Effector memory CD4-positive, alpha-beta T cell (primary cell): Measurements from ENCODE around the gene XRCC6.
"Not testable (repeated sequence)": the region's sequence is repeated elsewhere in the genome, so short reads cannot be mapped to it uniquely, and the experiment has no call there.

Source experiments
- DNase-seq, 3 donors: peaks; one replicate each; pipeline ENCODE4 v3.0.0-alpha.2; 2020
- H3K27ac ChIP-seq: 2 replicates; pipeline ENCODE4 v1.7.0; 2013; ENCODE audit warnings: mild to moderate bottlenecking, low read length, moderate library complexity; ENCODE audit not compliant: insufficient read depth, poor library complexity, severe bottlenecking
- H3K27me3 ChIP-seq: replicated peaks from 2 replicates; pipeline ENCODE4 v1.7.0; 2013; ENCODE audit warnings: mild to moderate bottlenecking, low read length; ENCODE audit not compliant: insufficient read depth, control insufficient read depth, poor library complexity, severe bottlenecking
- H3K36me3 ChIP-seq: 2 replicates; pipeline ENCODE4 v1.7.0; 2013; ENCODE audit warnings: mild to moderate bottlenecking, low read length, moderate library complexity; ENCODE audit not compliant: control insufficient read depth, insufficient read depth
- H3K4me1 ChIP-seq: 2 replicates; pipeline ENCODE4 v1.7.0; 2013; ENCODE audit warnings: low read length, mild to moderate bottlenecking; ENCODE audit not compliant: control insufficient read depth, insufficient read depth, poor library complexity, severe bottlenecking
- H3K4me3 ChIP-seq: 2 replicates; pipeline ENCODE4 v1.7.0; 2013; ENCODE audit warnings: low read length, low read depth, mild to moderate bottlenecking; ENCODE audit not compliant: insufficient read depth, poor library complexity, severe bottlenecking
- H3K9me3 ChIP-seq: 2 replicates; pipeline ENCODE4 v1.7.0; 2013; ENCODE audit warnings: mild to moderate bottlenecking, low read length, moderate library complexity; ENCODE audit not compliant: control insufficient read depth

XRCC6 gene

DNA sequence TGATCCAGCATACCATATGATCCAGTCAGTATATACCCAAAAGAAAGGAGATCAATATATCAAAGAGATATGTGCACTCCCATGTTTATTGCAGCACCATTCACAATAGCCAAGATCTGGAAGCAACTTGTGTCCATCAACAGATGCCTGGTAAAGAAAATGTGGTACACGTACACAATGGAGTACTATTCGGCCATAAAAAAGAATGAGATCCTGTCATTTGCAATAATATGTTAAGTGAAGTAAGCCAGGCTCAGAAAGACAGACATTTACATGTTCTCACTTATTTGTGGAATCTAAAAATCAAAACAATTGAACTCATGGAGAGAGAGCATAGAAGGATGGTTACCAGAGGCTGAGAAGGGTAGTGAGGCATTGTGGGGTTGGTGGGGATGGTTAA is 40.6 kb downstream of the XRCC6 start:
- peaks cover 71% of the 10 kb centered on the region for H3K36me3 ChIP-seq
- no peak overlapping the region for H3K4me3 ChIP-seq
- no peak overlapping the region for H3K27ac ChIP-seq
- no peaks in the 10 kb centered on the region for H3K9me3 ChIP-seq
- H3K4me1 ChIP-seq, result no peaks in the 10 kb centered on the region
- no peaks in the 10 kb centered on the region for H3K27me3 ChIP-seq
- DNase-seq, result no peak

DNA sequence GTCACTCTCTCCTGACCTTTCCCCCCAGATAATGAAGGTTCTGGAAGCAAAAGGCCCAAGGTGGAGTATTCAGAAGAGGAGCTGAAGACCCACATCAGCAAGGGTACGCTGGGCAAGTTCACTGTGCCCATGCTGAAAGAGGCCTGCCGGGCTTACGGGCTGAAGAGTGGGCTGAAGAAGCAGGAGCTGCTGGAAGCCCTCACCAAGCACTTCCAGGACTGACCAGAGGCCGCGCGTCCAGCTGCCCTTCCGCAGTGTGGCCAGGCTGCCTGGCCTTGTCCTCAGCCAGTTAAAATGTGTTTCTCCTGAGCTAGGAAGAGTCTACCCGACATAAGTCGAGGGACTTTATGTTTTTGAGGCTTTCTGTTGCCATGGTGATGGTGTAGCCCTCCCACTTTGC is 42.5 kb downstream of the XRCC6 start:
- not testable (repeated sequence) for H3K4me1 ChIP-seq, DNase-seq, H3K27ac ChIP-seq, H3K27me3 ChIP-seq, H3K4me3 ChIP-seq, H3K9me3 ChIP-seq
- peaks cover 54% of the 10 kb centered on the region for H3K36me3 ChIP-seq

- no peak overlapping the region for H3K27ac ChIP-seq
- peaks cover 46% of the 10 kb centered on the region for H3K36me3 ChIP-seq
- H3K4me3 ChIP-seq, result no peak overlapping the region
- H3K4me1 ChIP-seq, result peaks cover 6% of the 10 kb centered on the region
- no peaks in the 10 kb centered on the region for H3K9me3 ChIP-seq
- no peak for DNase-seq
- no peaks in the 10 kb centered on the region for H3K27me3 ChIP-seq
Measured at GRCh38 chr22:41664490-41664889, 43.4 kb downstream of the XRCC6 start.

- no peak overlapping the region for H3K4me3 ChIP-seq
- no peaks in the 10 kb centered on the region for H3K27me3 ChIP-seq
- DNase-seq, result no peak
- peaks cover 41% of the 10 kb centered on the region for H3K36me3 ChIP-seq
- H3K9me3 ChIP-seq, result no peaks in the 10 kb centered on the region
- H3K27ac ChIP-seq, result no peak overlapping the region
- peaks cover 6% of the 10 kb centered on the region for H3K4me1 ChIP-seq
Measured at GRCh38 chr22:41664951-41665350, 43.9 kb downstream of the XRCC6 start.

DNA sequence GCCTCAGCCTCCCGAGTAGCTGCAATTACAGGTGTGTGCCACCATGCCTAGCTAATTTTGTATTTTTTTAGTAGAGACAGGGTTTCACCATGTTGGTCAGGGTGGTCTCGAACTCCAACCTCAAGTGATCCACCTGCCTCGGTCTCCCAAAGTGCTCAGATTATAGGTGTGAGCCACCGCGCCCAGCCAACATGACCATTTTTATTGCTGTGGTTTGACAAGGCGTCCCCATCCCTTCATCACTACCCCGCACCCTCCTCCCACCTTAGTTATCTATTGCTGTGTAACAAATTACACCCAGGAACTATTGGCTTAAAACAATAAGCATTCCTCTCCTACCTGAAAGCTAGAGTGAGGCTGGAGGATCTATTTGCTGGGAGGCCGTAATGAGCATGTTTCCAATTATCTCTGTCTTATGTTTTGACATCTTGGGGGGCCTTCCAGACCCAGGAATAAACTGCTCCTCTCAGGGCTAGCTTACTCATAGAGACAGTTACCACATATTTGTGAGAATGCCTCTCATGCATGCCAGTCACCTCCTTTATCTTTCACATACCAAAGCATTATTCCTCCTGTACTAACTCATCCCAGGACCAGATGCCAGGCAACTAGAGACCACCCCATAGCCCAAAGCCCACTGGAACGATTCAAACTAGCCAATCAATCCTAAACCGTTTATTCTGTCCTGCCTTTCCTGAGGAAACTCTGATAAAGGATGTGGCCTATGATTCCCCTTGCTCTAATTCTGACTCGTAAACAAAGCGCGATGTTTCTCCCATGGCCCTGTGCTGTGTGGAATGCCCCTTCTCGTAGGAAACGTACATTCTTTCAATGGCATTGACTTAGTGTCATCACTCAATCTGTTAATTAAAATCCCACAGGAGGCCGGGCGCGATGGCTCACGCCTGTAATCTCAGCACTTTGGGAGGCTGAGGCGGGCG is 48.1 kb downstream of the XRCC6 start:
- Histone ChIP-seq H3K27ac (no peak overlapping the region), H3K4me1 (peaks cover 6% of the 10 kb centered on the region), H3K27me3 (no peaks in the 10 kb centered on the region), H3K9me3 (no peaks in the 10 kb centered on the region), H3K4me3 (no peak overlapping the region), H3K36me3 (peaks cover 23% of the 10 kb centered on the region)
- no peak for DNase-seq

GRCh38 chr22:41672096-41672495 is 51.0 kb downstream of the XRCC6 start:
- peaks cover 34% of the 10 kb centered on the region for H3K36me3 ChIP-seq
- DNase-seq, H3K27ac ChIP-seq, H3K9me3 ChIP-seq, H3K4me3 ChIP-seq, H3K27me3 ChIP-seq, H3K4me1 ChIP-seq: not testable (repeated sequence)

- Histone ChIP-seq H3K27me3 (no peaks in the 10 kb centered on the region), H3K9me3 (no peaks in the 10 kb centered on the region), H3K36me3 (peaks cover 40% of the 10 kb centered on the region), H3K4me1 (no peaks in the 10 kb centered on the region), H3K4me3 (no peak overlapping the region), H3K27ac (no peak overlapping the region)
- no peak for DNase-seq
Measured at GRCh38 chr22:41672780-41673509, 51.9 kb downstream of the XRCC6 start.

DNA sequence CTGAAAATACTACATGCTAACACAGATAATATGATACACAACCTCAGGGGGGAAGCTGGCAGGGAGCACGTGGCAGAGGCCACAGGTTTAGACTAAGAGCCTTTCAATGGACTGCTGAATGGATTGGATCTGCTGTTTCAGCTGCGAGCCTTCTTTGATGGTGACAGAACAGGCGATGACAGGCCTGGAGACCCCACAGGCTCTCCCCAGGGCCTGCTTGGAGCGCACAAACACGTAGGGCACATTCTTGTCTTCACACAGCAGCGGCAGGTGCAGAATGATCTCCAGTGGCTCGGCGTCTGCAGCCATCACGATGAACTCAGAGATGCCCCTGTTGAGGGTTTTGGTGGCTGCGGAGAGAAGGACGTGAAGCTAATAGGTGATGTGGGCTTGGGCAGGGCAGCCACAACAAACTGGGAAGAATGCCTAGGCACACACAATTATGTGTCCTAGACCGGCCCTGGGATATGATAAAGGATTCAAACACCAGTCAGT is 53.8 kb downstream of the XRCC6 start:
- no peaks in the 10 kb centered on the region for H3K9me3 ChIP-seq
- DNase-seq, result no peak
- H3K4me3 ChIP-seq, result no peak overlapping the region
- H3K36me3 ChIP-seq, result peaks cover 57% of the 10 kb centered on the region
- H3K27me3 ChIP-seq, result no peaks in the 10 kb centered on the region
- H3K4me1 ChIP-seq, result no peaks in the 10 kb centered on the region
- H3K27ac ChIP-seq, result no peak overlapping the region

DNA sequence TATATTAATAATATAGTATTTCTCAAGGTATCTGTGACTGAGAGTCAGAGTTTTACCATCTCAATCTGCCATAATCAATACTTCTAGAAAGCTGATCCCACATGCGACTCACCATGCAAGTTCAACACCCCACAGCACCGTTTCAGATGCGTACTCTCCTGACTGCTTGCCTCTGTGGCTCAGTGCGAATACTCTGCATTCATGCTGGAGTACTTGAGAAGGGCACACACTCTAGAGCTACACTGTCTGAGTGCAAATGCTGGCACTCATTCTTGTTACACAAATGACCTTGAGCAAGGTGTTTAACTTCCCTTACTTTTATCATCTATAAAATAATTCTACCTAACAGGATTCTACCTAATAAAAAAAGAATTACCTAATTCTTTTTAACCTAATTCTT is 55.0 kb downstream of the XRCC6 start:
- Histone ChIP-seq H3K27me3 (no peaks in the 10 kb centered on the region), H3K36me3 (peaks cover 62% of the 10 kb centered on the region), H3K4me3 (no peak overlapping the region), H3K4me1 (no peaks in the 10 kb centered on the region), H3K9me3 (no peaks in the 10 kb centered on the region), H3K27ac (no peak overlapping the region)
- no peak for DNase-seq

DNA sequence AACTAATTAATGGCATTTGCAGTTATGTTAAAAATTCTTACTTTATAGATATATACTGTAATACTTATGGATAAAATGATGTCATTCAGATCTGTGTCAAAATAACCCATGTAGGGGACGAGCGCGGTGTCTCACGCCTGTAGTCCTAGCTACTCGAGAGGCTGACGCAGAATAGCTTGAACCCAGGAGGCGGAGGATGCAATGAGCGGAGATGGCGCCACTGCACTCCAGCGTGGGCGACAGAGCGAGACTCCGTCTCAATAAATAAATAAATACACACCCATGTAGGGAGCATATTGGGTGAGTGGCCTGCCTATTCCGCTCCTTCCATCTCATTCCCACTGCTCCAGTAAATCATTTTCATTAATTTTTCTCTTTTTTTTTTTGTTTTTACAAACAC is 60.5 kb downstream of the XRCC6 start:
- peak overlapping the region; percentile 84 for H3K27ac ChIP-seq
- H3K9me3 ChIP-seq, result no peaks in the 10 kb centered on the region
- H3K27me3 ChIP-seq, result no peaks in the 10 kb centered on the region
- H3K4me3 ChIP-seq, result peak overlapping the region; percentile 77
- H3K36me3 ChIP-seq, result peaks cover 30% of the 10 kb centered on the region
- no peak for DNase-seq
- peaks cover 4% of the 10 kb centered on the region for H3K4me1 ChIP-seq
